ENCODE data around the gene PLD5.

The PLD5 gene

DNA sequence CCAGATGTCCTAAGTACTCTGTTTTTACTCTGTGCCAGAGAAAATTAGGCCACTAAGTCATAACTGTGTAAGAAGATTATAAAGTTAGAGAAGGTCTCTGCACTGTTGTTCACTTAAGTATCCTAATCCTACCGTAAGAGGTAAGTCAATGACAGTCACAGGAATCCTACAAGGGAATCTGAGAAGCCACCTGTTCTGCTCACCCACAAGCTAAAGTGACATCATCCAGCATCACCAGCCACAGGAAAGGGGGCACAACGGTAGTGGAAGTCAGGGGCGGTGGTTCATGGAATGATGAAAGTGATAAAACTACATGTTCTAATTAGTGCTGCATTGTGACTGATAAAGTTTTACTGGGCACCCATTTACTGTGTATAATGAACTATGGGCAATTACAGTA lies 92.7 kb downstream of the PLD5 start:
- H3K9ac ChIP-seq (ENCODE audit: low read length): no peak overlapping the region
- H4K20me1 ChIP-seq (ENCODE audit: insufficient read depth, low read length): no peaks in the 10 kb centered on the region
- no peaks in the 10 kb centered on the region for H3K79me2 ChIP-seq (ENCODE audit: insufficient read depth, low read length)
- H3K9me3 ChIP-seq (ENCODE audit: low read length): no peaks in the 10 kb centered on the region
- H3K9me2 ChIP-seq (ENCODE audit: low read depth, low read length): no peaks in the 10 kb centered on the region
- TF ChIP-seq, protein P1, sequence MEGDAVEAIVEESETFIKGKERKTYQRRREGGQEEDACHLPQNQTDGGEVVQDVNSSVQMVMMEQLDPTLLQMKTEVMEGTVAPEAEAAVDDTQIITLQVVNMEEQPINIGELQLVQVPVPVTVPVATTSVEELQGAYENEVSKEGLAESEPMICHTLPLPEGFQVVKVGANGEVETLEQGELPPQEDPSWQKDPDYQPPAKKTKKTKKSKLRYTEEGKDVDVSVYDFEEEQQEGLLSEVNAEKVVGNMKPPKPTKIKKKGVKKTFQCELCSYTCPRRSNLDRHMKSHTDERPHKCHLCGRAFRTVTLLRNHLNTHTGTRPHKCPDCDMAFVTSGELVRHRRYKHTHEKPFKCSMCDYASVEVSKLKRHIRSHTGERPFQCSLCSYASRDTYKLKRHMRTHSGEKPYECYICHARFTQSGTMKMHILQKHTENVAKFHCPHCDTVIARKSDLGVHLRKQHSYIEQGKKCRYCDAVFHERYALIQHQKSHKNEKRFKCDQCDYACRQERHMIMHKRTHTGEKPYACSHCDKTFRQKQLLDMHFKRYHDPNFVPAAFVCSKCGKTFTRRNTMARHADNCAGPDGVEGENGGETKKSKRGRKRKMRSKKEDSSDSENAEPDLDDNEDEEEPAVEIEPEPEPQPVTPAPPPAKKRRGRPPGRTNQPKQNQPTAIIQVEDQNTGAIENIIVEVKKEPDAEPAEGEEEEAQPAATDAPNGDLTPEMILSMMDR (IDR thresholded peaks at IDR 0.05; ENCODE audit: low read length): no peak
- no peak overlapping the region for H3K4me2 ChIP-seq (ENCODE audit: low read length)
- H3K4me1 ChIP-seq (ENCODE audit: insufficient read depth, low read length, severe bottlenecking): no peaks in the 10 kb centered on the region
- H3K27ac ChIP-seq (ENCODE audit: low read depth, low read length, poor library complexity, severe bottlenecking): no peak overlapping the region
- no peak overlapping the region for H3K4me3 ChIP-seq (ENCODE audit: low read depth, low read length, poor library complexity, severe bottlenecking)
- no peaks in the 10 kb centered on the region for H3F3A ChIP-seq (ENCODE audit: insufficient read depth, low read length)
- no peak overlapping the region for H2AFZ ChIP-seq (ENCODE audit: low read length)
- no peaks in the 10 kb centered on the region for H3K27me3 ChIP-seq (ENCODE audit: insufficient read depth, low read length)
- no peaks in the 10 kb centered on the region for H3K36me3 ChIP-seq (ENCODE audit: insufficient read depth, low read length)

- no peaks in the 10 kb centered on the region for H3K27me3 ChIP-seq (ENCODE audit: insufficient read depth, low read length)
- no peaks in the 10 kb centered on the region for H3K36me3 ChIP-seq (ENCODE audit: insufficient read depth, low read length)
- H3K9ac ChIP-seq (ENCODE audit: low read length): no peak overlapping the region
- no peaks in the 10 kb centered on the region for H3F3A ChIP-seq (ENCODE audit: insufficient read depth, low read length)
- H3K9me2 ChIP-seq (ENCODE audit: low read depth, low read length): no peaks in the 10 kb centered on the region
- no peak overlapping the region for H3K4me2 ChIP-seq (ENCODE audit: low read length)
- no peaks in the 10 kb centered on the region for H3K9me3 ChIP-seq (ENCODE audit: low read length)
- H3K4me1 ChIP-seq (ENCODE audit: insufficient read depth, low read length, severe bottlenecking): no peaks in the 10 kb centered on the region
- H3K4me3 ChIP-seq (ENCODE audit: low read depth, low read length, poor library complexity, severe bottlenecking): no peak overlapping the region
- no peaks in the 10 kb centered on the region for H3K79me2 ChIP-seq (ENCODE audit: insufficient read depth, low read length)
- H2AFZ ChIP-seq (ENCODE audit: low read length): no peak overlapping the region
- TF ChIP-seq, protein P1 (IDR thresholded peaks at IDR 0.05; ENCODE audit: low read length): no peak
- TF ChIP-seq EZH2 (IDR thresholded peaks at IDR 0.05; ENCODE audit: borderline replicate concordance, low read length): no peak
- H4K20me1 ChIP-seq (ENCODE audit: insufficient read depth, low read length): no peaks in the 10 kb centered on the region
- no peak overlapping the region for H3K27ac ChIP-seq (ENCODE audit: low read depth, low read length, poor library complexity, severe bottlenecking)
These were observed 93.5 kb downstream of the PLD5 start for GRCh38 chr1:242430956-242431355.

- Histone ChIP-seq H3K9ac (ENCODE audit: low read length) (no peak overlapping the region), H3F3A (ENCODE audit: insufficient read depth, low read length) (no peaks in the 10 kb centered on the region), H4K20me1 (ENCODE audit: insufficient read depth, low read length) (no peaks in the 10 kb centered on the region)
These were observed 95.9 kb downstream of the PLD5 start for GRCh38 chr1:242428399-242429190.

More at GRCh38 chr1:242428399-242429190, 95.9 kb downstream of the PLD5 start:
- Histone ChIP-seq H3K4me1 (ENCODE audit: insufficient read depth, low read length, severe bottlenecking) (no peaks in the 10 kb centered on the region), H3K27me3 (ENCODE audit: insufficient read depth, low read length) (no peaks in the 10 kb centered on the region), H3K4me3 (ENCODE audit: low read depth, low read length, poor library complexity, severe bottlenecking) (no peak overlapping the region), H3K4me2 (ENCODE audit: low read length) (no peak overlapping the region), H3K9me2 (ENCODE audit: low read depth, low read length) (no peaks in the 10 kb centered on the region), H3K9me3 (ENCODE audit: low read length) (no peaks in the 10 kb centered on the region), H3K79me2 (ENCODE audit: insufficient read depth, low read length) (no peaks in the 10 kb centered on the region), H2AFZ (ENCODE audit: low read length) (no peak overlapping the region), H3K27ac (ENCODE audit: low read depth, low read length, poor library complexity, severe bottlenecking) (no peak overlapping the region), H3K36me3 (ENCODE audit: insufficient read depth, low read length) (no peaks in the 10 kb centered on the region)
- no peak for TF ChIP-seq EZH2 (IDR thresholded peaks at IDR 0.05; ENCODE audit: borderline replicate concordance, low read length)
- TF ChIP-seq, protein P1 (IDR thresholded peaks at IDR 0.05; ENCODE audit: low read length): no peak

Measured in OCI-LY1 (cell line).